Measurements from ENCODE around the gene DOHH.

DOHH gene

GRCh38 chr19:3478409-3479176, 21.9 kb downstream of the DOHH start:
- no peak for DNase-seq (ENCODE audit: low spot score)

DNA sequence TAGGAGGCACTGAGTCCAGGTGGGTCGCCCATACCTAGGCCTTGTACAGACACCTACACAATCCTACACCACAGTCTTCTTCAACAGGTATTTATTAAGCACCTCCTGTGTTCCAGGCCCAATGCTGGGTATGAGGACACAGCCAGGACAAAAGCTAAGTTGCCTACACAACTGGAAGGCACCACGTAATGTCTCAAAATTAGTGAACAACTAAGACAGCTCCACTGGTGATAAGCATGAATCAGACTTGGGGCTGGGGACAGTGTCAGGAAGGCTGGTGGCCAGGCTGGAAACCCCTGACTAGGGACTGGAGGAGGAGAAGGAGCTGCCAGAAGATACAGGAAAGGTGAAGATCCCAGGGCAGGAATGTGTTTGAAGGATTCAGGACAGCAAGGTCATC, 22.5 kb downstream of the DOHH start:
- no peak for DNase-seq (ENCODE audit: low spot score)

GRCh38 chr19:3477506-3477905, 23.0 kb downstream of the DOHH start:
- DNase-seq (ENCODE audit: low spot score): no peak

- DNase-seq (ENCODE audit: low spot score): no peak
Measured at GRCh38 chr19:3476830-3477229, 23.6 kb downstream of the DOHH start.

DNA sequence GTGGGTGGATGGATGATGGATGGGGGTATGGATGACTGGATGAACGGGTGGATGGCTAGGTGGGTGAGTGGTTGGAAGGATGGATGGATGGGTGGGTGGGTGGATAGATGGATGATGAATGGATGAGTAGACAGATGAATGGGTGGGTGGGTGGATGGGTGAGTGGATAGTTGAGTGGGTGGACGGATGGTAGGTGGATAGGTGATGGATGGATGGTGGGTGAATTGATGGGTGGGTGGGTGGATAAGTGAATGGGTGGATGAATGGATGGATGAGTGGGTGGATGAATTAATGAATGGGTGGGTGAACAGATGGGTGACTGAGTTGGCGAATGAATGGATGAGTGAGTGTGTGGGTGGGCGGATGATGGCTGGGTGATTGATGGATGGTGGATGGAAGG, 25.0 kb downstream of the DOHH start:
- no peak for DNase-seq (ENCODE audit: low spot score)

GRCh38 chr19:3474614-3475013, 25.9 kb downstream of the DOHH start:
- no peak for DNase-seq (ENCODE audit: low spot score)

DNA sequence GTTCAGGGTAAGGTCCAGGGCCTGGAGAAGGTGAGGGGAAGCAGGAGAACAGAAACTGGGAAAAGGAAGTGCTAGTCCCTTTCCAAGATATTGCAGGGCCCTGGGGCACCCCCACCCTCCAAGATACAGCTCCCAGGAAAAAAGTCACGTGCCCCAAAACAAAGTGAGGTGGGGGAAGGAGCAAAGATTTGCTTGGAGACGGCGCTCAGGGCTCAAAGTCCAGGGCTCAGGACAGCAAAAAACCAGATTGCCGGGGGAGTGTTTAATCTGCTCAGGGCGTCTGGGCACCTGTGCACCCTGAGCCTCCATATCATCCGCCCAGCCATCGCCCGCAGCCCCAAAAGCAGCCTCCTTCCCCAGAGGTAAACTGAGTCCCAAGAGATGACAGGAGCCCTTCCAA, 26.5 kb downstream of the DOHH start:
- DNase-seq (ENCODE audit: low spot score): no peak

- DNase-seq (ENCODE audit: low spot score): no peak
Measured at GRCh38 chr19:3471954-3472655, 28.4 kb downstream of the DOHH start.

- DNase-seq (ENCODE audit: low spot score): no peak
Measured at GRCh38 chr19:3470500-3471128, 29.9 kb downstream of the DOHH start.

GRCh38 chr19:3469638-3470499, 30.6 kb downstream of the DOHH start:
- DNase-seq (ENCODE audit: low spot score): no peak

- no peak for DNase-seq (ENCODE audit: low spot score)
Measured at GRCh38 chr19:3468211-3468610, 32.3 kb downstream of the DOHH start.

- no peak for DNase-seq (ENCODE audit: low spot score)
Measured at GRCh38 chr19:3467437-3468198, 32.9 kb downstream of the DOHH start.

DNA sequence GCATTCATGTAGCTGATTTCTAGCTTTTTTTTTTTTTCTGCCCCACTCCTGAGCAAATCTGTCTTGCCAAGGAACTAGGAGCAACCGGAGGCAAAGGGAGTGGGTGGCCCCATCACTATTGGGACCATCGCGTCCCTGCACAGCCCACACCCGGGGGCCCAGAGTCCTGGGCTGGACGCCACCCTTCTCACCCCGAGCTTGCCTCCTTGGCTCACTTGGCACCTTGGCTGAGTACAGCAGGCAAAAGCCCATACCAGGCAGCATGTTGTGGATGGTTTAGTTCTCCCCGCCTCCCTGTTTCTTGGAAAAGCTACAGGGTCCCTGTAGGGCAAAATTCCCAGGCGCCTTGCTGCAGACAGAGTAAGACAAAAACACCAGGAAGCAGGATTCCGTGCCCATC, 33.8 kb downstream of the DOHH start:
- DNase-seq (ENCODE audit: low spot score): peak; percentile 38

DNA sequence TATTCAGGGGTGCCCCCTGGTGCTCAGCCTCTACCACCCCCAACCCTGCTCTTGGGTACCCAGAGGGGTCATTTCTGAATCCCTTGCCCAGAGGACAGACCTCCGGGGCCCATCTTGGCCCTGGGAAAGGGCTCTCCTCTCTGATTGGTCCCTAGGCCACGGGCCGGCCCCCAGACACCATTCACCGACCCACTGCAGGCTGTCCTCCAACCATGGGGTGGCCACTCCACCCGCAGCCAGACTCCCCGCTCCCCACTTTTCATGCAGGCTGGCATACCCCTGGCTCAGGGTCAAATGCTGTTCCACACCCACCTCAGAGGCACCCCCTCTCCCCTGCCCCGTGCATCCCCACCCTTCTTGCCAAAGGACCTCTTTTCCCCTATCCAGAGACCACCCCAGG, 34.9 kb downstream of the DOHH start:
- no peak for DNase-seq (ENCODE audit: low spot score)

DNA sequence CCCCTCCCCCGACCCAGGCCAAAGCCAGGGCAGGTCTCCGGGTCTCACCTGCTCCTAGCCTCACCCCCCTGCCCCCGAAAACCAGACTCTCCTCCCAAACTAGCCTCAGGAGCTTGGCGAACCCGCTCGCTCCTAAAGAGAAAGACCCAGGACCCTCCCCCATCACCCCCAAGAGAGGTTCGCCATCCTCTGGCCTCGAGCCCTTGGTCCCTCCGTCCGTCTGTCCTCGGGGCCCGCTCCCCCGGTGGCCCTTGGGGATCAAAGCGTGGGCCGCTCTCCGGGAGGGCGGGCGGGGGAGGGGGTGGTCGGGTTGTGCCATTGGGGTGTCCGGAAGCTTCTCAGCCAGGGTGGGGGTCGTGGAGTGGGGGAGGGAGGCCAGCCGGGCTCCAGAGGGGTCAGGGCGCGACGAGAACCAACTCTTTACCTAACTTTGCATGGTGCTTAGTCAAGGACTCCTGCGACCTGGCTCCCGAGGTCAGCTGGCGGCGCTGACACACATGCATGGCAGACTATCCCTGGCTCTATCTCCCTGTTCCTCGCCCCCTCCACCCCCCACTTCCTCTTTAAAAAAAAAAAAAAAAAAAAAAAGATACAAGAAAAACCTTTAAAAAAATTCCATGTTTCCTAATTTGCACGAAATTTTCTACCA, 35.8 kb downstream of the DOHH start:
- DNase-seq (ENCODE audit: low spot score): no peak

DNA sequence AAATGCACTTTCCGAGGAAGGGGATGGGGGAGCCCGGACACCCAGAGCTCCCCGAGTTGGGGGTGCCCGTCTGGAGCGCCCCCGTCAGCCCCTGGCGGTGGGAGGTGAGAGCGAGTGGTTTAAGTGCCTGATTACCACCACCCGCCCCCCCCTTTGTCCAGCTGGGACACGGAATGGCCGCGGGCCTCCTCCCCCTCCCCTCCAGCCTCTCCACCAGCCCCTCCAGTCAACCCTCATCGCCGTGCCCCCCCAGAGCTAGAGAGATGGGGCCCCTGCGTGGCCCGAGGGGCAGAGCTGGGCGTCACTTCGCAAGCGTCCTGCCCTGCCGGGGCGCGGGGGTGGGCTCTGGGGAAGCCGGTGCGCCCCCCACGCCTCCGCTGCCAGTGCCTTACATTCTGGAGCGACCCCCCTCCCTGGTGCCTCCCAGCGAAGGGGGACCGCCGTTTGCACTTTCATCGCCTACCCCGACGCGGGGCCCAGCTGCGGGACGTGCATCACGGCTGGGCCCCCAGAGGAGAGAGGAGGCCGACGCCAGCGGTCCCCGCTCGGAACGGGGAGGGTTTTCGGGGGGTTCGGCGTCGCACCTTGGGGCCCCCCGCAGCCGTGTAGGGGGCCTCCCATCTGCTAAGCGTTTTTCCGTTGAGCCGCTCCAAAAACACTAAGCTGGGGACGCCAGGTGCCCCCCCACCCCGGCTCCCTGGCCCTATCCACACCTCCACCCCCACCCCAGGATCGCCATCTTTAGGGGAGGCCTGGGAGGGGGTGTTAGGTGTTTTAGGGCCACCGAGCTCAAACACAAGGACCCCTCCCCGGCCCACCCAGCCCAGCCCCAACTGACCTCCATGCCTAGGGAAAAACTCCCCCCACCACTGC, 36.5 kb downstream of the DOHH start:
- DNase-seq (ENCODE audit: low spot score): no peak

GRCh38 chr19:3462991-3463713, 37.3 kb downstream of the DOHH start:
- DNase-seq (ENCODE audit: low spot score): no peak

GRCh38 chr19:3459965-3460582, 40.4 kb downstream of the DOHH start:
- no peak for DNase-seq (ENCODE audit: low spot score)
